Fibroblast of pulmonary artery (primary cell): ENCODE data around the gene SLC35E1.

Source experiments
- DNase-seq: peaks from one replicate; pipeline ENCODE4 v3.0.0-alpha.2; 2010; ENCODE audit warnings: low read depth
- H3K4me3 ChIP-seq: replicated peaks from 2 replicates; pipeline ENCODE4 v1.5.1; 2011; ENCODE audit warnings: low read depth, mild to moderate bottlenecking, control low read depth, low read length, moderate library complexity
- CTCF ChIP-seq: IDR thresholded peaks from 2 replicates; pipeline ENCODE4 v1.5.1; 2011; ENCODE audit warnings: mild to moderate bottlenecking, control low read depth, low read length, inconsistent platforms; ENCODE audit errors: missing control alignments

SLC35E1 gene

GRCh38 chr19:16599655-16600346, 27.6 kb upstream of the SLC35E1 start:
- TF ChIP-seq CTCF = no peak
- H3K4me3 ChIP-seq = no peak overlapping the region

GRCh38 chr19:16598848-16599247, 26.6 kb upstream of the SLC35E1 start:
- no peak for TF ChIP-seq CTCF
- no peak overlapping the region for H3K4me3 ChIP-seq
- no peak for DNase-seq

More at GRCh38 chr19:16599655-16600346, 27.6 kb upstream of the SLC35E1 start:
- no peak for DNase-seq

GRCh38 chr19:16596399-16596798, 24.2 kb upstream of the SLC35E1 start:
- H3K4me3 ChIP-seq = no peak overlapping the region
- DNase-seq = no peak
- TF ChIP-seq CTCF = no peak

- no peak for DNase-seq
- no peak overlapping the region for H3K4me3 ChIP-seq
- TF ChIP-seq CTCF = no peak
Measured at GRCh38 chr19:16595097-16595496, 22.9 kb upstream of the SLC35E1 start.

GRCh38 chr19:16594681-16595091, 22.5 kb upstream of the SLC35E1 start:
- TF ChIP-seq CTCF = no peak
- DNase-seq = no peak
- H3K4me3 ChIP-seq = no peak overlapping the region

- no peak for DNase-seq
- TF ChIP-seq CTCF = no peak
- H3K4me3 ChIP-seq = no peak overlapping the region
Measured at GRCh38 chr19:16594131-16594586, 21.9 kb upstream of the SLC35E1 start.

- no peak overlapping the region for H3K4me3 ChIP-seq
- TF ChIP-seq CTCF = no peak
- no peak for DNase-seq
Measured at GRCh38 chr19:16593181-16593580, 21.0 kb upstream of the SLC35E1 start.
